ENCODE data around the gene ACOX1.
"Not testable (repeated sequence)": the region's sequence is repeated elsewhere in the genome, so short reads cannot be mapped to it uniquely, and the experiment has no call there.

Gene ACOX1

DNA sequence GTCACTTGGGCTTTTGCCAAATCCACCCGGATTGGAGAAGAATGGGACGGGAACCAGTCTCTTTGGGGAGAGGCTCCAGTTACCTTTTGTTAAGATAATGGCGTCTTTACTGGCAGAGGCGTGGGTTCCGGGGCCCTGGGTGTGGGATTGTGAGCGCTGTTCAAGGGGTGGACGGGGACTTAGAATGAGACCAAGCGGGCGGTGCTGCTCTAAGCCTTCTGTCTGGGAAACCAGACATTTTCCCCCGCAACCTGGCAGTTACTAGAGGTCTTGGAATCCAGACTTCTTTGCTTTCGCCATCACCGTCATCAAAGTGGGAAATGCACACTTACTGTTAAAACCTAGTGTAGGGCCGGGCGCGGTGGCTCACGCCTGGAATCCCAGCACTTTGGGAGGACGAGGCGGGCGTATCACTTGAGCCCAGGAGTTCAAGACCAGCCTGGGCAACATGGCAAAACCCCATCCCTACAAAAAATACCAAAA is 780 bp upstream of the ACOX1 start:
- DNase-seq: no peak

GRCh38 chr17:75976175-75976848 is 2.7 kb downstream of the ACOX1 start:
- no peak for DNase-seq

GRCh38 chr17:75975757-75976174 is 3.2 kb downstream of the ACOX1 start:
- no peak for DNase-seq

GRCh38 chr17:75975187-75975586 is 3.8 kb downstream of the ACOX1 start:
- not testable (repeated sequence) for DNase-seq

- no peak for DNase-seq
These were observed 8.3 kb downstream of the ACOX1 start for GRCh38 chr17:75970626-75971025.

DNA sequence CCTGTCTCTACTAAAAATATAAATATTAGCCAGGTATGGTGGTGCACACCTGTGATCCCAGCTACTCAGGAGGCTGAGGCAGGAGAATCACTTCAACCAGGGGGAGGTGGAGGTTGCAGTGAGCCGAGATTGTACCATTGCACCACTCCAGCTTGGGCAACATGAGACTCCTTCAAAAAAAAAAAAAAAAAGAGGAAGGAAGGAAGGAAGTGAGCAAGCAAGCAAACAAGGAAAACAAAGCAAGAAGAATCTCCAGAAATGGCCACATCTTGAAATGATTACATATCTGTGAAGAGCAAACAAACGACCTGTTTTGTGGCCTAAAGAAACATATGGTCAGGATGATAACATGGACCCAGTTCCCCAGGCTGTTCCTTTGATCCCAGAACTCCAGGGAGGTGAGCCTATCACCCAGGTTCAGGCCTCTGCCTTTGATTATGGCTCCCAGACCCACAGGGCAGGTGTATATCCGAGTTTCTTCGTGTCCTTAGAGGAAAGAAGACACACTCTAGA is 8.9 kb downstream of the ACOX1 start:
- DNase-seq: no peak

DNA sequence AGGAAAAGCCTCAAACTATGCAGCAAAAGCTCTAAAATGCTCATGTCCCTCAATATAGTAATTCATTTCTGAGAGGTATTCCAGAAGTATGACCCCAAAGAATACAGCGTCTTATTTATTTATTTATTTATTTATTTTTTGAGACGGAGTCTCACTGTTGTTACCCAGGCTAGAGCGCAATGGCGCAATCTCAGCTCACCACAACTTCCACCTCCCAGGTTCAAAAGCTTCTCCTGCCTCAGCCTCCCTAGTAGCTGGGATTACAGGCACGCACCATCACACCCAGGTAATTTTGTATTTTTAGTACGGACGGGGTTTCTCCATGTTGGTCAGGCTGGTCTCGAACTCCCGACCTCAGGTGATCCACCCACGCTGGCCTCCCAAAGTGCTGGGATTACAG is 9.9 kb downstream of the ACOX1 start:
- DNase-seq: not testable (repeated sequence)

- no peak for DNase-seq
These were observed 13.5 kb downstream of the ACOX1 start for GRCh38 chr17:75965468-75965867.

- no peak for DNase-seq
These were observed 19.0 kb downstream of the ACOX1 start for GRCh38 chr17:75959839-75960511.

DNA sequence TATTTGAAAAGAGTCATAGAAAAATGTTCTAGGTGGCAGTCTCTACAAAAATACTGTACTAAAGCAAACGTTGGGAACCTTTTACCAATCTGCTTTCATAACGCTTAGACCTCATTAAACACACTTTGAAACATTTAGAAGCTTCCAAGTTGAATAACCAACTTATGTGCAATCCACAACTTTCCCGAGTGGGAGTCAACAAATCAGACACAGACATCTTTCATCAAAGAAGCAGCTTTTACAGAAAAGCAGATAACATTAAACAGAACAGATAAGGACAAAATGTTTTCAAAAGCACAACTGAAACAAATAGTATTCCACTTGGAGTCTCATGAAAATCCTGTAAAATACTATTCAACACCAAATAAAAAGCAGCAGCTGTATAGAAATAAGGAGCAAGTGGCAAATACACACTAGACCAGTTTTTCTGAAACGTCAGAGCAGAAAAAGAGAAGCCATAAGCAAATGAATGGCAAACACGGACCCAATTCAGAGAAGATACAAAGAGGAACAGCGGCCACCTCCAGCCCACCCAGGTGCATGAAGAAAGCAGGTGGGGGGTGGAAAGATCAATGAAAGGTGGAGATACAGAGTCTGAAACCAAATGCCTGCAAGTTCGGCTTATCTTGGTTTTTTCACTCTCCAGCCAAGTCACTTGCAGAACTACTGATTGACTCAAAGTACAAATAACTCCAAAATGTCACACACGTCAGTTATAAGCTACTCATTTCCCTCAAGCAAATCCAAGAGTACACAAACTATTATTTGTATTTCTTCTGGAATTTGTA is 19.7 kb downstream of the ACOX1 start:
- no peak for DNase-seq

- DNase-seq: no peak
These were observed 28.0 kb downstream of the ACOX1 start for GRCh38 chr17:75950855-75951554.

DNA sequence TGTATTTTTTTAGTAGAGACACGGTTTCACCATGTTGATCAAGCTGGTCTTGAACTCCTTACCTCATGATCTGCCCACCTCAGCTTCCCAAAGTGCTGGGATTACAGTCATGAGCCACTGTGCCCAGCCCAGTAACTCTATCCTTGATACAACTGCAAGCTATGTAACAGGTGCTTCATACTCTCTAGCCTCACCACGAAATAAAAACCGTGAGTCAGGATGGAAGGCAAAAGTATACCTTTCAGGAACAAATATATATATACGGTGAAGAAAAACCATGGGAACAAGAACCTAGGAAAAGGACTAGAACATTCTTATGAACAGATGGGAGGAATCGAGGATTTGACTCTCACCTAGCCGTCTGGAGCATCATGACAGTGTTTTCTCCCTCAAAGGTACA is 28.5 kb downstream of the ACOX1 start:
- DNase-seq: no peak

DNA sequence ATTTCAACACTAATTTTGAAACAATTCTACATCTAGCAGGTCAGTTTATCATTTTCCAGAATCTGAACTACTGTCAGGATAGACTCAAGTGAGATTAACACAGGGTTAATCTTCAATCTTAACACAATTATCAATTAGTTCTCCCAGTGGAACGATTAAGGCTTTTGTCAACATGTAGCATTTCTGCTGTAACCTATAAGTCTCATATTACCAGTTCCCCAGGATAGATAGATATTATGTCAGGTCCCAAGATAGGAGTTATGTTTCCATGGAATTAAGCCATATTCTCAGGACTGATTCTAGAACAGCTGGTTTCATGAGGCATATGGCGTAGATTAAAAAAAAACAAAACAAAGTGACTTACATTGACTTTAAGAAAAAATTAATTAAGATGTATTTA is 33.8 kb downstream of the ACOX1 start:
- DNase-seq: no peak

DNA sequence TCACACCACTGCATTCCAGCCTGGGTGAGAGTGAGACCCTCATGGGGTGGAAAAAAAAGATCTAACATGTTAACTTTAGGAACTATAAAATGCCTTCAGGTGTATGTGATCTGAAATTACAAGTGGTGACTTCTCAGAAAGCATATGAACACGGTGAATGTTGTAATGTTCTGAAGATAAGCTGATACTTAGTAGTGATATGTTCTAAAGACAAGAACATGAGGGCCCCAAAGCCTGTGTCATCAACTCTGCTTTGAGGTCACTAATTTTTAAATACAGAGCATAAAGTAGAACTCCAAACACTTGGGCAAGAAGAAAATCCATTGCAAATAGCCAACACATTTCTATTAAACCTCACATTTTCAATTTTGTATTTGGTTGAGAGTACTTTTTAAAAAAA is 35.5 kb downstream of the ACOX1 start:
- DNase-seq: no peak

- no peak for DNase-seq
These were observed 36.5 kb downstream of the ACOX1 start for GRCh38 chr17:75942473-75942872.

DNA sequence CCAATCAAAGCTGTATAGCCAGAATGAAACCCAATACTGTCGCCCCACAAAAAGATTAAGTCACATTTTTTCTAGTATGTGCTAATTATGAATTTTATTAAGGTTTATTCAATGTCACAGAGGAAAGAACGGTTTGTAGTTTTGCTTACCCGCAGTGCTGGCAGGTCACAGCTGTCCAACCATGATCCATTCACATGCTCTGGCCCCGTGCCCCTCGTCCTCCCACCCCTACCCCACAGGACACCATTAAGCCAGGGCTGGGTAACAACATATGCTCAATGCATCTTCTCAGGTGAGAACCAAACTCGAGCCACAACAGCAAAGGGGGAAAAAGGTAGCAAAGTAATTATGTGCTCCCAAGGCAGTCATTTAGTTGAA is 37.5 kb downstream of the ACOX1 start:
- no peak for DNase-seq

- peak; percentile 93 for DNase-seq
These were observed 38.1 kb downstream of the ACOX1 start, which contains the start of gene FBF1 for GRCh38 chr17:75940727-75941441. FBF1 (minus strand) TSS chr17:75941042; CDS start chr17:75938149, 2,893 bp downstream.

DNA sequence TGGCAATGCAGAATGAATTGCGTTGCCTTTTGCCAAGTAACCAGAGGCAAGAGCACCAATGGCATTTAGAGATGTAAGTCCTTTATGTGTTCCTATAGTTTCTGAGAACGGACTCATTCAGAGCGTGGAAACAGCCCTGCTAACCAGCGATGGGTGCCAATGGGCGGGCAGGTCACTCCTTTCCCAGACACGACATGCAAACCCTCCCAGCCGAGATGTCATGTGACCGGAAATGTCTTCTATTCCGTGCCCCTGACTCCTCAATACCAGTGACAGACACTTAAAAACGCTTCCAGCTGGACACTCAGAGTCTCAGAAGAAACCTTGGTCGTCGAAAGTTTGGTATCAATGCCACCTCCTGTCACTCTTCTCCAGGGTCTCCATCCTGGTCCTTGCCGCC is 41.3 kb downstream of the ACOX1 start:
- DNase-seq: no peak

- no peak for DNase-seq
These were observed 45.2 kb downstream of the ACOX1 start for GRCh38 chr17:75933808-75934207.

- DNase-seq: no peak
These were observed 46.1 kb downstream of the ACOX1 start for GRCh38 chr17:75932852-75933251.

DNA sequence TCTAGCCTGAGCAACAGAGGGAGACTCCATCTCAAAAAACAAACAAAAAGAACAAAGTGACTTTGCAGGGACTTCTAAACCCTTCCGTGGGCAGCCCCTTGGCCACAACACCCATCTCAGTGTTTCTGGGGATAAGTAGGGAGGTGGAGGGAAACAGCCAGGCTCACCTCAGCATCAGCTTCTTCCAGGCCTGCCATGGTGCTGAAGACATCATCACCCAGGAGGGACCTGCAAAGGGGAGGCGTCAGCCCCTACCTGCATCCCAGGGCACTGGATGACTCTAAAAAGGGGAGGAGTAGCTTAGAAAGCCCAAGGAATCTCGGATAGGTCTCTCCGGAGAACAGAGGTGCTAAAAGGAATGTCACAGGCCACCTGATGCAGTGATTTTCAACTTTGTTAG is 47.9 kb downstream of the ACOX1 start:
- DNase-seq: no peak

GRCh38 chr17:75927286-75927922 is 51.6 kb downstream of the ACOX1 start:
- DNase-seq: peak; percentile 16
